ENCODE data around the gene OPTN. TPM values are rescaled to one million over a fixed set of nuclear protein-coding genes. Genes with fewer than 3 reads are reported as not detected.

OPTN gene
- total RNA-seq, 2 donors from 2014 or later: 23.4 to 32.7 TPM

GRCh38 chr10:13102002-13102794 lies 2.2 kb downstream of the OPTN start:
- TF ChIP-seq CTCF (IDR thresholded peaks at IDR 0.05) (no peak), POLR2A (IDR thresholded peaks at IDR 0.05) (peak in 1 of 3 donors; percentile 13)
- Histone ChIP-seq H3K4me3 (no peak overlapping the region), H3K9me3 (no peaks in the 10 kb centered on the region), H3K36me3 (replicated peaks in 1 of 2; ENCODE audit: insufficient read depth in 1 of 2, low read depth in 2 of 2) (no peaks in the 10 kb centered on the region), H3K27me3 (no peaks in the 10 kb centered on the region), H3K4me1 (peaks cover 28% of the 10 kb centered on the region), H3K27ac (peak overlapping the region in 3 of 4 donors; percentile 44 to 92 (median 52))
- peak in 1 of 4 donors; percentile 24 for DNase-seq
- WGBS, 2 donors: 53 to 62% methylated on average over 13 of the region's 13 CpGs
- intact Hi-C loops (cut with DNase I): no loop called here
- no peak for ATAC-seq

GRCh38 chr10:13103554-13103953 lies 3.6 kb downstream of the OPTN start:
- Histone ChIP-seq H3K36me3 (replicated peaks in 1 of 2; ENCODE audit: insufficient read depth in 1 of 2, low read depth in 2 of 2) (no peaks in the 10 kb centered on the region), H3K27me3 (no peaks in the 10 kb centered on the region), H3K4me1 (peaks cover 38% of the 10 kb centered on the region), H3K9me3 (no peaks in the 10 kb centered on the region), H3K27ac (no peak overlapping the region), H3K4me3 (no peak overlapping the region)
- 80 to 86% methylated on average over 2 of the region's 2 CpGs for WGBS, 2 donors
- intact Hi-C loops (cut with DNase I): no loop called here
- no peak for DNase-seq
- TF ChIP-seq CTCF (IDR thresholded peaks at IDR 0.05) (no peak), POLR2A (IDR thresholded peaks at IDR 0.05) (no peak)
- no peak for ATAC-seq

- H3K36me3 ChIP-seq (replicated peaks in 1 of 2; ENCODE audit: insufficient read depth in 1 of 2, low read depth in 2 of 2): no peaks in the 10 kb centered on the region
- H3K27ac ChIP-seq: no peak overlapping the region
- TF ChIP-seq CTCF (IDR thresholded peaks at IDR 0.05): no peak
- no peak for TF ChIP-seq POLR2A (IDR thresholded peaks at IDR 0.05)
- H3K9me3 ChIP-seq: no peaks in the 10 kb centered on the region
- intact Hi-C loops (cut with DNase I): no loop called here
- ATAC-seq (no peak), DNase-seq (no peak)
- no peak overlapping the region for H3K4me3 ChIP-seq
- H3K27me3 ChIP-seq: no peaks in the 10 kb centered on the region
- WGBS, 2 donors: 96 to 98% methylated on average over 14 of the region's 14 CpGs
- peaks cover 31% of the 10 kb centered on the region for H3K4me1 ChIP-seq
Observed at GRCh38 chr10:13104697-13105096, 4.7 kb downstream of the OPTN start.

GRCh38 chr10:13105184-13105583 lies 5.2 kb downstream of the OPTN start:
- DNase-seq: no peak
- no peak for TF ChIP-seq POLR2A (IDR thresholded peaks at IDR 0.05)
- TF ChIP-seq CTCF (IDR thresholded peaks at IDR 0.05): no peak
- Histone ChIP-seq H3K4me3 (no peak overlapping the region), H3K27ac (no peak overlapping the region), H3K9me3 (no peaks in the 10 kb centered on the region), H3K27me3 (no peaks in the 10 kb centered on the region), H3K36me3 (replicated peaks in 1 of 2; ENCODE audit: insufficient read depth in 1 of 2, low read depth in 2 of 2) (peaks cover 0 to 2% of the 10 kb centered on the region in 2 donors), H3K4me1 (peaks cover 31% of the 10 kb centered on the region)
- 60 to 63% methylated on average over 4 of the region's 4 CpGs for WGBS, 2 donors
- ATAC-seq: no peak
- intact Hi-C loops (cut with DNase I): no loop called here
